B cell (primary cell): Measurements from ENCODE around the gene TAF10. TPM values are rescaled to one million over a fixed set of nuclear protein-coding genes. Genes with fewer than 3 reads are reported as not detected.

Experiments used
- ATAC-seq: fragments of 200-7000 bp; cut with Tn5 transposase; one replicate; pipeline ENCODE4 v1.10.0; 2021; ENCODE audit warnings: low read depth, mild to moderate bottlenecking, moderate number of reproducible peaks, moderate library complexity
- CTCF ChIA-PET: fragments of 350-600 bp; sonication (Branson Sonifier 250); formaldehyde crosslinking; loops from one replicate; lab custom pipeline; 2021; ENCODE audit warnings: antibody characterized with exemption, inconsistent platforms; lab: Charles Lee
- POLR2A ChIA-PET: fragments of 350-600 bp; sonication (Branson Sonifier 250); formaldehyde crosslinking; loops from one replicate; lab custom pipeline; 2021; ENCODE audit warnings: antibody characterized with exemption; lab: Charles Lee
- DNase-seq: peaks from one replicate; pipeline ENCODE4 v3.0.0; 2013
- H2AFZ ChIP-seq: 2 replicates; pipeline ENCODE4 v1.6.1; 2012; ENCODE audit warnings: mild to moderate bottlenecking, low read depth, low read length; ENCODE audit not compliant: insufficient read depth, poor library complexity, severe bottlenecking
- H3K27ac ChIP-seq, 2 donors: 1 replicate in 1 of 2; 2 replicates in 1 of 2; pipeline ENCODE4 v1.5.1; 2012 to 2013; ENCODE audit warnings: low read length in 2 of 2, mild to moderate bottlenecking in 2 of 2, moderate library complexity in 1 of 2
- H3K27me3 ChIP-seq, 4 experiments: fragments of 200-600 bp in 1 of 4; sonication (generic) in 1 of 4; replicated peaks in 1 of 4; 1 replicate in 2 of 4; 2 replicates in 2 of 4; pipeline versions ENCODE4 v1.6.1 to v1.7.0; 2013 to 2016; ENCODE audit warnings: low read length in 3 of 4, mild to moderate bottlenecking in 2 of 4, mixed read lengths in 1 of 4, moderate library complexity in 1 of 4; ENCODE audit not compliant: insufficient read depth in 4 of 4, control insufficient read depth in 3 of 4; ENCODE audit errors: control extremely low read depth in 1 of 4
- H3K36me3 ChIP-seq, 2 experiments: replicated peaks in 1 of 2; 1 replicate in 1 of 2; 2 replicates in 1 of 2; pipeline versions ENCODE4 v1.6.1 to v1.7.1; 2013; ENCODE audit warnings: low read length in 1 of 2; ENCODE audit not compliant: insufficient read depth in 2 of 2, control insufficient read depth in 1 of 2; ENCODE audit errors: control extremely low read depth in 1 of 2, extremely low read depth in 1 of 2
- H3K4me1 ChIP-seq, 2 donors: fragments of 200-600 bp in 1 of 2; sonication (generic) in 1 of 2; 1 replicate in 1 of 2; 2 replicates in 1 of 2; pipeline versions ENCODE4 v1.5.1 to v1.6.1; 2013 to 2017; ENCODE audit warnings: low read length in 2 of 2; ENCODE audit not compliant: control insufficient read depth in 2 of 2, insufficient read depth in 2 of 2
- H3K4me2 ChIP-seq: replicated peaks from 2 replicates; pipeline ENCODE3; 2012; ENCODE audit warnings: mild to moderate bottlenecking, low read depth, low read length; ENCODE audit not compliant: poor library complexity, severe bottlenecking
- H3K4me3 ChIP-seq, 5 experiments: fragments of 200-600 bp in 1 of 5; sonication (generic) in 1 of 5; 1 replicate in 3 of 5; 2 replicates in 2 of 5; pipeline versions ENCODE4 v1.5.1 to v1.7.0; 2011 to 2016; ENCODE audit warnings: low read length in 4 of 5, mild to moderate bottlenecking in 4 of 5, low read depth in 2 of 5, control low read depth in 1 of 5, moderate library complexity in 1 of 5; ENCODE audit not compliant: insufficient read depth in 1 of 5; ENCODE audit errors: control extremely low read depth in 1 of 5, extremely low read depth in 1 of 5
- H3K79me2 ChIP-seq: fragments of 200-600 bp; sonication (generic); one replicate; pipeline ENCODE4 v1.6.0; 2016; ENCODE audit warnings: low read length; ENCODE audit not compliant: control insufficient read depth, insufficient read depth
- H3K9ac ChIP-seq: fragments of 200-600 bp; sonication (generic); 2 replicates; pipeline ENCODE4 v1.6.1; 2017; ENCODE audit warnings: mild to moderate bottlenecking, low read length, moderate library complexity
- H3K9me3 ChIP-seq, 3 donors: one replicate each; pipeline versions ENCODE4 v1.6.1 to v1.7.1; 2013; ENCODE audit warnings: low read length in 2 of 3; ENCODE audit not compliant: control insufficient read depth in 2 of 3, insufficient read depth in 1 of 3; ENCODE audit errors: control extremely low read depth in 1 of 3
- H4K20me1 ChIP-seq: 2 replicates; pipeline ENCODE4 v1.6.0; 2012; ENCODE audit warnings: mild to moderate bottlenecking, low read length; ENCODE audit not compliant: insufficient read depth, control insufficient read depth, poor library complexity, severe bottlenecking
- H3K27ac Mint-ChIP-seq: one replicate; pipeline ENCODE4 v1.8.0; 2021; ENCODE audit warnings: mixed read lengths
- H3K27me3 Mint-ChIP-seq: one replicate; pipeline ENCODE4 v1.8.0; 2021; ENCODE audit warnings: mixed read lengths
- H3K4me1 Mint-ChIP-seq: one replicate; pipeline ENCODE4 v1.8.0; 2021; ENCODE audit warnings: mixed read lengths
- H3K4me3 Mint-ChIP-seq: one replicate; pipeline ENCODE4 v1.8.0; 2021; ENCODE audit warnings: mixed read lengths
- H3K9me3 Mint-ChIP-seq: one replicate; pipeline ENCODE4 v1.8.0; 2022; ENCODE audit warnings: mixed read lengths; ENCODE audit not compliant: insufficient read depth
- EZH2 ChIP-seq: IDR thresholded peaks from 2 replicates; pipeline ENCODE4 v1.6.1; 2012; ENCODE audit warnings: borderline replicate concordance, low read depth, mild to moderate bottlenecking, moderate library complexity, low read length; ENCODE audit not compliant: insufficient read depth, poor library complexity, severe bottlenecking
- WGBS: methylation state at CpG from one replicate; pipeline ENCODE4 v1.1.5; 2013; ENCODE audit warnings: missing lambda C conversion rate; ENCODE audit not compliant: insufficient coverage; 5-methylcytosine and 5-hydroxymethylcytosine counted together
- intact Hi-C: fragments of 100-400 bp; cut with micrococcal nuclease; formaldehyde crosslinking; loops from one replicate; pipeline ENCODE4 v1.10.0; 2022
- polyA plus RNA-seq: library from polyadenylated mRNA; depleted of rRNA; stranded (reverse); fragments of >200 nt; gene quantifications from 2 replicates; pipeline ENCODE4 v1.2.3, GENCODE V29; 2012
- total RNA-seq, 2 donors: library from RNA; stranded (reverse); fragments of 120-200 nt in 1 of 2; gene quantifications; 1 replicate in 1 of 2; 2 replicates in 1 of 2; pipeline versions ENCODE4 v1.2.3 to v1.2.4, GENCODE V29; 2013 to 2022
- TF ChIP-seq, protein P1 (sequence below): fragments of 200-600 bp; IDR thresholded peaks from one replicate; pipeline ENCODE4 v1.8.0; 2022; ENCODE audit warnings: antibody characterized with exemption, mild to moderate bottlenecking

The TAF10 gene
- total and polyA plus RNA-seq, 2 donors (not counting 1 experiment from before 2014, with no cell fraction given), result 114 to 156 TPM

GRCh38 chr11:6635082-6635932 is 23.3 kb upstream of the TAF10 start:
- Histone ChIP-seq H3K27ac (no peak overlapping the region), H3K9ac (no peak overlapping the region), H3K4me3 (no peak overlapping the region), H3K79me2 (no peaks in the 10 kb centered on the region), H3K9me3 (no peaks in the 10 kb centered on the region), H3K27me3 (no peaks in the 10 kb centered on the region), H4K20me1 (no peaks in the 10 kb centered on the region), H3K4me2 (no peak overlapping the region), H2AFZ (no peak overlapping the region), H3K36me3 (no peaks in the 10 kb centered on the region), H3K4me1 (peaks cover 0 to 3% of the 10 kb centered on the region in 2 donors)
- Mint-ChIP-seq H3K4me1 (no peaks in the 10 kb centered on the region), H3K9me3 (no peaks in the 10 kb centered on the region), H3K27ac (peak overlapping the region; percentile 18), H3K27me3 (no peaks in the 10 kb centered on the region), H3K4me3 (no peak overlapping the region)
- no peak for ATAC-seq
- TF ChIP-seq, protein P1, sequence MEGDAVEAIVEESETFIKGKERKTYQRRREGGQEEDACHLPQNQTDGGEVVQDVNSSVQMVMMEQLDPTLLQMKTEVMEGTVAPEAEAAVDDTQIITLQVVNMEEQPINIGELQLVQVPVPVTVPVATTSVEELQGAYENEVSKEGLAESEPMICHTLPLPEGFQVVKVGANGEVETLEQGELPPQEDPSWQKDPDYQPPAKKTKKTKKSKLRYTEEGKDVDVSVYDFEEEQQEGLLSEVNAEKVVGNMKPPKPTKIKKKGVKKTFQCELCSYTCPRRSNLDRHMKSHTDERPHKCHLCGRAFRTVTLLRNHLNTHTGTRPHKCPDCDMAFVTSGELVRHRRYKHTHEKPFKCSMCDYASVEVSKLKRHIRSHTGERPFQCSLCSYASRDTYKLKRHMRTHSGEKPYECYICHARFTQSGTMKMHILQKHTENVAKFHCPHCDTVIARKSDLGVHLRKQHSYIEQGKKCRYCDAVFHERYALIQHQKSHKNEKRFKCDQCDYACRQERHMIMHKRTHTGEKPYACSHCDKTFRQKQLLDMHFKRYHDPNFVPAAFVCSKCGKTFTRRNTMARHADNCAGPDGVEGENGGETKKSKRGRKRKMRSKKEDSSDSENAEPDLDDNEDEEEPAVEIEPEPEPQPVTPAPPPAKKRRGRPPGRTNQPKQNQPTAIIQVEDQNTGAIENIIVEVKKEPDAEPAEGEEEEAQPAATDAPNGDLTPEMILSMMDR, result no peak
- no peak for TF ChIP-seq EZH2
- ChIA-PET POLR2A (interaction anchor here (1.1 kb wide), 1 partner anchor 22 kb away, joined by 3 read pairs; no protein-coding TSS in a partner anchor), CTCF (interaction anchor here (0.5 kb wide), 1 partner anchor 30 kb away, joined by 3 read pairs; no protein-coding TSS in a partner anchor)
- intact Hi-C loops, result no loop called here
- no peak for DNase-seq
- WGBS, result 33% methylated on average over 4 of the region's 10 CpGs

- Histone ChIP-seq H3K4me2 (no peak overlapping the region), H3K27ac (no peak overlapping the region)
- CTCF ChIA-PET, result no interaction called here
These were observed 22.5 kb upstream of the TAF10 start for GRCh38 chr11:6634534-6634933.

More at GRCh38 chr11:6634534-6634933, 22.5 kb upstream of the TAF10 start:
- Mint-ChIP-seq H3K27ac (no peak overlapping the region), H3K4me1 (no peaks in the 10 kb centered on the region), H3K27me3 (no peaks in the 10 kb centered on the region), H3K4me3 (no peak overlapping the region), H3K9me3 (no peaks in the 10 kb centered on the region)
- H3K4me3 ChIP-seq, result no peak overlapping the region
- H3K9me3 ChIP-seq, result no peaks in the 10 kb centered on the region
- no peaks in the 10 kb centered on the region for H3K27me3 ChIP-seq
- no peak overlapping the region for H2AFZ ChIP-seq
- peaks cover 0 to 3% of the 10 kb centered on the region in 2 donors for H3K4me1 ChIP-seq
- no peak overlapping the region for H3K9ac ChIP-seq
- H3K79me2 ChIP-seq, result no peaks in the 10 kb centered on the region
- ATAC-seq (no peak), DNase-seq (no peak)
- no peaks in the 10 kb centered on the region for H3K36me3 ChIP-seq
- POLR2A ChIA-PET, result interaction anchor here (0.6 to 1.1 kb wide), 2 partner anchors 21 to 31 kb away, joined by 3 read pairs; no protein-coding TSS in a partner anchor
- TF ChIP-seq EZH2, result no peak
- TF ChIP-seq, protein P1, result no peak
- no CpG with 5 or more reads among the region's 1 CpG for WGBS
- intact Hi-C loops, result no loop called here
- H4K20me1 ChIP-seq, result no peaks in the 10 kb centered on the region
